Renal cortex interstitium (tissue), 11 donors: ENCODE data around the gene CTSW. TPM values are rescaled to one million over a fixed set of nuclear protein-coding genes. Genes with fewer than 3 reads are reported as not detected.

Experiments used
- DNase-seq, 11 donors: peaks; one replicate each; pipeline ENCODE4 v3.0.0-alpha.2; 2013; ENCODE audit warnings: low read depth in 9 of 11, low spot score in 4 of 11; ENCODE audit errors: extremely low read depth in 1 of 11
- polyA plus RNA-seq, 3 donors: library from polyadenylated mRNA; unstranded; fragments of 120-200 nt; gene quantifications; one replicate each; pipeline ENCODE4 v1.2.1, GENCODE V29; 2013; ENCODE audit not compliant: insufficient read length in 3 of 3

Gene CTSW
- polyA plus RNA-seq, 3 donors = 0.47 to 1.3 (median 1.0) TPM

DNA sequence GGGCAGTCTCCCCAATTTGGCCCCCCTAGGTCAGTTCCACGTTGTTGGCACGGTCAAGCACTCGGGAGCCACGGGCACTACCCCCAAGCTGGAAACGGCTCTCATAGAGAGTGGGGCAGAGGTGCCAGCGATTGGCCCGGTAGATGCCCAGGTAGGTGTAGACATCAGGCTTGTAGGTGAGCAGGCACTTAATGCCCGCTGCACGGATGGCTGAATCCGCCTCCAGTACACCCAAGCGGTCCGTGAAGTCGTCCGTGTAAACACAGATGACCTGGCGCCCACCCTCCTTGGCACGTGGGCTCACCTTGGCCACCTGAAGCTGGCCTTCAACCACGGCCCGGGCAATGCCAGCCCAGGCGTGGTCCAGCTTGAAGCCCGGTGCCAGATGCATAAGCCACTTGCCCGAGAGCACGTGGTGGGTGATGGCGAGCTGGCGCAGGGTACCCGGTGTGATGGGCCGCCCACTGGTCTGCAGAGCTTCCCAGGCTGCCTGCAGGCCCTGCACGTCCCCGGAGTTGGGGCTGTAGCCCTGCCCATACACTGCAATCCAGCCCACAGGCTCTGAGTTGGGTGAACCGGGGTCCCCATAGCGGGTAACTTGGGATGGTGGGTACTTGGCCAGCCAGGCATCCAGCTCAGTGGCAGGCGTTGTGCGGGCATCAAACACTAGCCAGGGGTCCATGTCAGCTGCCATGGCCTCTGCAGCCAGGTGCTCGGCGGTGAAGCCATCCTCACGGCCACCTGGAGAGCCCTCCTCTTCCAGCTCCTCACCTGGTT lies 38.0 kb downstream of the CTSW start:
- no peak for DNase-seq

GRCh38 chr11:65918211-65919140 lies 38.8 kb downstream of the CTSW start, which contains the start of gene C11orf68:
TSS of gene C11orf68 (minus strand) at chr11:65919062. CDS start at chr11:65919031, 31 bp downstream.
- DNase-seq = no peak

DNA sequence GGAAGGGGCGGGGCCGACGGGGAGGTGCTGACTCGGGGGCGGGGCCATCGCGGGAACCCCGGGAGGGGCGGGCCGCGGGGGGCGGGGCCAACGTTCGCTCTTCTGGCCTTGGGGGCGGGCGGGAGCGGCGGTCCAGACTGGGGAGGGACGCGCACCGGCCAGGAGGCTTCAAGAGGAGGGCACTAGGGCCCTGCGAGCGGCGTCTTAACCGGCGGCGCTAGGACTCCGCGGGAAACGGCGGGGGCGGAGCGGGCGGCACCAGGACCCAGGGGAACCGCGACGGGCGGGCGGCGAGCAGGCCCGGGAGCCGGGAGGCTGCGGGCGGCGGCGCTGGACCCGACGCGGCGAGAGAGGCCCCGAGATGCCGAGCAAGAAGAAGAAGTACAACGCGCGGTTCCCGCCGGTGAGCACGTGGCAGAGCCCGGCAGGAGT lies 39.5 kb downstream of the CTSW start, which contains the start of gene DRAP1:
Gene DRAP1 (plus strand): TSS at position 286 of the 432 bp plus-strand sequence. CDS start 76 bp downstream, at position 362.
- peak; percentile 86 to 98 (median 96) for DNase-seq

DNA sequence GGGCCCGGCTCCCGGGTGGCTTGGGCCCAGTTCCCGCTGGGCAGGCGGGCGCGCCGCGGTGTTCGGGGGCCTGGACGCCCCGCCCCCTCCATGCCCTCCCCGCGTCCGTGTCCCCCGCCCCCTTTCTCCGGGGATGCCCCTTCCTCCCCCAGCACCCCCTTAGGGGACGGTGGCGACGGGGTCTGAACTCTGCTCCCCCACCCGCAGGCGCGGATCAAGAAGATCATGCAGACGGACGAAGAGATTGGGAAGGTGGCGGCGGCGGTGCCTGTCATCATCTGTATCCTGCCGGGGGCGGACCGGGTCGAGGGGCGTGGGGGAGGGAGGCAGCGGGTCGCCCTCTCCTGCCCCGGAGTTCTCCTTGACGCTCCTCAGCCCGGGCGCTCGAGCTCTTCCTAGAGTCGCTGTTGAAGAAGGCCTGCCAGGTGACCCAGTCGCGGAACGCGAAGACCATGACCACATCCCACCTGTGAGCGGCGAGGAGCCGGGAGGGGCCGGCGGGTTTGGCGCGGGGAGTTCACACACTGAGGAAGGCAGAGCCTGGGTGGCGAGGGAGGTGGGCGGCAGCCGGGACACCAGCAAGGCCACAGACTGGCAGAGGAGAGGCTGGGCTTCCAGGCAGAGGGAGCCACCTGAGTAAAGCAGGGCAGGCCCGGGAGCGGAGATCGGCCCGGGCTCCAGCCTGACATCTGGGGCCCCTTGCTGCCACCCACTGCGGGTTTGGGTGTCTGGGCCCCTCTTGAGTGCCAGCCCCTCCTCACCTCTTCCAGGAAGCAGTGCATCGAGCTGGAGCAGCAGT lies 40.1 kb downstream of the CTSW start:
- DNase-seq = peak in 1 of 11 donors; percentile 26

- no peak for DNase-seq
Measured at GRCh38 chr11:65920372-65920802, 40.8 kb downstream of the CTSW start.

DNA sequence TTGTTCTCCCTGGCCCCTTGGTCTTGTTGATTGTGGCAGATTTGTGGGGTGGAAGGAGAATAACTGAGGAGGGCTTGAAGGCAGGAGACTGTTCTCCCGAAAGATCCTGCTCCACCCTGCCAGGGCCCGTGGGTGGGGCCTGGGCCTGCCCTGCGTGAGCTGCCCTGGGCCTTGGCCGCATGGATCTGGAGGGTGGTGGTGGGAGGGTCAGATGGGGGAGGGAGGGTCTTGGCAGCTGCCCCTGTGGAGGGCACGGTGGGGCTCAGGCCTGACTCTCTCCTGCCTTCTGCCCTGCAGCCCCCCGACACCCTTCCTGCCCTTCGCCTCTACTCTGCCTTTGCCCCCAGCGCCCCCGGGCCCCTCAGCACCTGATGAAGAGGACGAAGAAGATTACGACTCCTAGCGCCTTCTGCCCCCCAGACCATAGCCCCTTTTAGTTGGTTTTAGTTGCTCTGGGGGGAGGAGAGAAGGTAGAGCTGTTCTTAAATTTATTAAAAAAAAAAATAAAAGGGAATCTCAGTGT lies 41.5 kb downstream of the CTSW start:
- no peak for DNase-seq

DNA sequence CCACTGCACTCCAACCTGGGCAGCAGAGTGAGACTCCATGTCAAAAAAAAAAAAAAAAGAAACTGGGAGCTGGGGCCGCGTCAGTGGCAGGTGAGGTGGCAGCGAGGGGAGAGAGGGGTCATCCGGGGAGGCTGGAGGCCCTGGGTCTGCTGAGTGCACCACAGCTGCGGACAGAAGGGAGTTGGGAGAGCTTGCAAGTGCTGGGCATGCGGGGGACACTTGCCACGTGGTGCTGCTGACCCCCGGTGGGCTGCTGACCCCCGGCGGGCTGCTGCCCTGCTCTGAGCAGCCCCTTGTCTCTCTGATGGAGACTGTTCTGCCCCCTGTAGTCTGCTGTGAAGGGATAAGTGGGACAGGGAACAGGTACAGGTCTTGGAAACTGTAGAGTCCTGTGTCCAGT lies 42.2 kb downstream of the CTSW start:
- no peak for DNase-seq

DNA sequence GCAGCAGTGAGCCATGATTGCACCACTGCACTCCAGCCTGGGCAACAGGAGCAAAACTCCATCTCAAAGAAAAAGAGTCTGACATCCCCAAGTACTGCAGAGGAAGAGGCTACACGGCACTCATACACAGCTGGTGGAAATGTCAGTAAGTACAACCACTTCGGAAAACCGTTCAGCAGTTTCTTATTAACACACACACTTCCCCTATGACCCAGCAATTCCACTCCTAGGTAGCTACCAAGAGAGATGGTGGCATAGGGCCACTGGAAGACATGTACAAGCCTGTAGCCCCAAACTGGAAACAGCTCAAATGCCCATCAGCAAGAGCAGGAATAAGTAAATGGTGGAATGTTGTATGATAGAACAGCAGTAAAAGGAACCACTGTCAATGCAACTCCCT lies 42.9 kb downstream of the CTSW start:
- no peak for DNase-seq

DNA sequence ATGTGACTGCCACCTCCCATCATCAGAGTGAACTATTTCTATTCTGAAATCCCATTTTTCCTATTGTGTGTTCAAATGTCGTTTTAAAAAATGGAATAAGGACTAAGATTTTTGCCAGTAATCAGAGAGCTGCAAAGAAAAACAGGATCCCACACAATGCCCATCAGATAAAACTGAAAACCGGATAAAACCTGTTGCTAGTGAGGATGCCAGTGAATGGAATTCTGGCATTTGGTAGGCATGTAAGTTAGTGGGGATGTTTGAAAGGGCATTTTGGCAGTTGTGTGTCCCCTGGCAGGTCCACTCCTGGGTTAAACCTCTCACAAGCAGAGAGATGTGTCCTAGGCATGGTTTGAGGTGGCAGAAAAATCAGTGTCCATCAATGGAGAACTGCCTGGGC lies 45.8 kb downstream of the CTSW start:
- no peak for DNase-seq

- DNase-seq = no peak
Measured at GRCh38 chr11:65927904-65928397, 48.3 kb downstream of the CTSW start.

GRCh38 chr11:65928667-65929066 lies 49.0 kb downstream of the CTSW start:
- DNase-seq = no peak

DNA sequence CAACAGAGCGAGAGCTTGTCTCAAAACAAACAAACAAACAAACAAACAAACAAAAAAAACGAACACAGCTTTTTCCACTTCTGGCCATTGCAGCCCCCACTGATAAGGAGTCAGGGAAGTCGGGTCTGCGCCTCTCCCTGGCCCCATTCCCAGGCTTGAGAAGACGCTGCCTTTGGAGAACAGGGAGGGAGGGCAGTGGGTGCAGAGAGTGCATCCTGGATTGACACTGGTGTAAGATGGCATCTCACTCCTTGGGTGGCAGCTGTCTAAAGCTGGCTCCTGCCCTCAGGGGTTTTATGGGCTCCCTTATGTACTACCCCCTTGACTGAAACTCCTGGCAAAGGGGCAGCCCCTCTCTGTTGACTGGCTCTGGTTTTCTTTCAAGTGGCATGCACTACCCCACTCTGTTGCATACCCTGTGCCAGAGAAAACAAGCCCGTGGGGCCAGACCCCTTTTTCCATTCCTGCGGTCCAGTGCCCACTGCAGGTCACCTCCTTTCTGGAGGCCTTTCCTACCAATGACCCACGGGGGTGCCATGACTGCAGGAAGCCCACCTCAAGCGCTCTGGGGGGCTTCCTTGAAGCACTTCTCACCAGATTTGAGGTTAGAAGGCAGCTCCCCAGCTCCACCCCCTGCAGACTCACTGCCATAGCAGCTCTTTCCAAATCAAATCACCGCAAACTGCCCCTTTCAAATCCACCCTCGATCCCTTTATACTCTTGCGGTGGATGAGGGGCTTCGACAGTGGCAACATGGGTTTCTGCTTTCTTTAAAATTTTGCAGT lies 52.3 kb downstream of the CTSW start:
- DNase-seq = no peak

DNA sequence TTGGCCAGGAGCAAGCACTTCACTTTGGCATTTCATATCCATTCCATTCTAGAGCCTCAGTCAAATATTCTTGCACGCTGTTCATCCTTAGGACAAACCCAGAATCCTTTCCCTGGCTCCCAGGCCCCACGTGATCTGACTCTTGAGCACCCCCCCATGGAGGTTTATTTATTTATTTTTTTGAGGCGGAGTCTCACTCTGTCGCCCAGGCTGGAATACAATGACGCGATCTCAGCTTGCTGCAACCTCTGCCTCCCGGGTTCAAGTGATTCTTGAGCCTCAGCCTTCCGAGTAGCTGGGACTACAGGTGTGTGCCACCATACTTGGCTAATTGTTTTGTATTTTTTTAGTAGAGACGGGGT lies 52.9 kb downstream of the CTSW start:
- DNase-seq = no peak

Other genes with a start within 250 kb of the CTSW start
- 10 to 100 TPM; 26.2 to 31.8 (median 27.1) TPM for gene SIPA1, start 241.7 kb upstream of the CTSW start, polyA plus RNA-seq
- 10 to 100 TPM; 49.5 to 61.3 (median 55.8) TPM for gene RELA, start 216.9 kb upstream of the CTSW start, polyA plus RNA-seq
- 10 to 100 TPM; 66.1 to 73.8 (median 72.0) TPM for gene KAT5, start 167.6 kb upstream of the CTSW start, polyA plus RNA-seq
- 10 to 100 TPM; 36.1 to 53.4 (median 42.0) TPM for gene RNASEH2C, start 159.0 kb upstream of the CTSW start, polyA plus RNA-seq
- gene AP5B1, start 98.9 kb upstream of the CTSW start, polyA plus RNA-seq = 10 to 100 TPM in 1 of 3 donors, 1 to 10 TPM in 2; 5.7 to 10.3 (median 7.6) TPM
- gene OVOL1, start 92.8 kb upstream of the CTSW start, polyA plus RNA-seq = 10 to 100 TPM in 2 of 3 donors, 1 to 10 TPM in 1; 9.6 to 15.0 (median 14.0) TPM
- gene SNX32, start 45.9 kb upstream of the CTSW start, polyA plus RNA-seq = 1 to 10 TPM; 1.4 to 3.7 (median 2.2) TPM
- 100 to 1,000 TPM; 728 to 948 (median 744) TPM for gene CFL1, start 21.7 kb upstream of the CTSW start, polyA plus RNA-seq
- 10 to 100 TPM; 45.6 to 62.3 (median 56.6) TPM for gene MUS81, start 19.4 kb upstream of the CTSW start, polyA plus RNA-seq
- gene EFEMP2, start 7.0 kb upstream of the CTSW start, polyA plus RNA-seq = 100 to 1,000 TPM in 2 of 3 donors, 10 to 100 TPM in 1; 87.9 to 129 (median 127) TPM
- gene FIBP, start 8.6 kb downstream of the CTSW start, polyA plus RNA-seq = 10 to 100 TPM; 88.2 to 94.0 (median 92.2) TPM
- gene CCDC85B, start 10.8 kb downstream of the CTSW start, polyA plus RNA-seq = 10 to 100 TPM in 2 of 3 donors, 1 to 10 TPM in 1; 5.7 to 17.4 (median 11.1) TPM
- under 1 TPM; 0.07 to 0.24 (median 0.20) TPM for gene FOSL1, start 20.6 kb downstream of the CTSW start, polyA plus RNA-seq
- 10 to 100 TPM; 30.9 to 41.8 (median 33.3) TPM for gene C11orf68, start 39.2 kb downstream of the CTSW start, polyA plus RNA-seq
- 100 to 1,000 TPM in 1 of 3 donors, 10 to 100 TPM in 2; 73.3 to 109 (median 88.0) TPM for gene DRAP1, start 39.6 kb downstream of the CTSW start, polyA plus RNA-seq
- under 1 TPM; 0.19 to 0.21 (median 0.20) TPM for gene TSGA10IP, start 65.6 kb downstream of the CTSW start, polyA plus RNA-seq
- 10 to 100 TPM; 40.4 to 60.6 (median 52.2) TPM for gene SART1, start 81.9 kb downstream of the CTSW start, polyA plus RNA-seq
- 10 to 100 TPM; 26.3 to 30.3 (median 28.4) TPM for gene EIF1AD, start 122.3 kb downstream of the CTSW start, polyA plus RNA-seq
- gene BANF1, start 122.7 kb downstream of the CTSW start, polyA plus RNA-seq = 100 to 1,000 TPM; 224 to 286 (median 277) TPM
- not detected for gene CST6, start 132.2 kb downstream of the CTSW start, polyA plus RNA-seq
- not detected for gene CATSPER1, start 146.6 kb downstream of the CTSW start, polyA plus RNA-seq
- 1 to 10 TPM; 3.6 to 6.7 (median 6.6) TPM for gene GAL3ST3, start 169.3 kb downstream of the CTSW start, polyA plus RNA-seq
- gene SF3B2, start 172.5 kb downstream of the CTSW start, polyA plus RNA-seq = 100 to 1,000 TPM; 237 to 257 (median 251) TPM
- gene PACS1, start 190.4 kb downstream of the CTSW start, polyA plus RNA-seq = 10 to 100 TPM; 48.0 to 59.2 (median 53.1) TPM